NK-92 (cell line): ENCODE results near the gene SMTNL2.

Experiments
- DNase-seq: peaks from one replicate; lab custom pipeline; 2025; ENCODE audit not compliant: unreplicated experiment; lab: John Stamatoyannopoulos, UW

Gene SMTNL2

GRCh38 chr17:4545217-4545951, 38.9 kb upstream of the SMTNL2 start:
- DNase-seq = no peak

- no peak for DNase-seq
Measured at GRCh38 chr17:4547118-4547906, 37.0 kb upstream of the SMTNL2 start.

GRCh38 chr17:4548061-4548461, 36.3 kb upstream of the SMTNL2 start:
- no peak for DNase-seq

- no peak for DNase-seq
Measured at GRCh38 chr17:4548721-4549531, 35.4 kb upstream of the SMTNL2 start.

GRCh38 chr17:4549781-4550533, 34.4 kb upstream of the SMTNL2 start:
- no peak for DNase-seq

GRCh38 chr17:4550534-4551039, 33.7 kb upstream of the SMTNL2 start:
- no peak for DNase-seq

- DNase-seq = no peak
Measured at GRCh38 chr17:4551141-4551540, 33.2 kb upstream of the SMTNL2 start.

GRCh38 chr17:4551796-4552525, 32.4 kb upstream of the SMTNL2 start:
- no peak for DNase-seq

GRCh38 chr17:4553669-4554068, 30.7 kb upstream of the SMTNL2 start:
- DNase-seq = no peak

GRCh38 chr17:4554441-4554996, 29.8 kb upstream of the SMTNL2 start:
- DNase-seq = no peak

GRCh38 chr17:4554997-4555799, 29.1 kb upstream of the SMTNL2 start, which contains the start of gene MYBBP1A:
TSS of gene MYBBP1A (minus strand) at chr17:4555384. CDS start at chr17:4555324, 60 bp downstream.
- peak; percentile 65 for DNase-seq

- no peak for DNase-seq
Measured at GRCh38 chr17:4555873-4556759, 28.2 kb upstream of the SMTNL2 start.

GRCh38 chr17:4556996-4557395, 27.3 kb upstream of the SMTNL2 start:
- DNase-seq = no peak

GRCh38 chr17:4557626-4558346, 26.5 kb upstream of the SMTNL2 start:
- DNase-seq = no peak

- DNase-seq = no peak
Measured at GRCh38 chr17:4558347-4558971, 25.9 kb upstream of the SMTNL2 start.

- no peak for DNase-seq
Measured at GRCh38 chr17:4559139-4559791, 25.1 kb upstream of the SMTNL2 start.
